K562 (cell line): ENCODE results near the gene SYNE2. TPM values are rescaled to one million over a fixed set of nuclear protein-coding genes. Genes with fewer than 3 reads are reported as not detected.

Source experiments
- ATAC-seq: fragments of 200-7000 bp; cut with Tn5 transposase; 3 replicates; pipeline ENCODE4 v1.9.1; 2020; ENCODE audit warnings: moderate library complexity
- BruUV-seq: library from RNA; stranded (reverse); fragments of 400-500 nt; replicated peaks from 2 replicates; lab custom pipeline; 2021; lab: Mats Ljungman, UMichigan
- CTCF ChIA-PET: fragments of 300-600 bp; formaldehyde crosslinking; extraction: SDS; loops from one replicate; lab custom pipeline; 2021; ENCODE audit warnings: low intra/inter-chr PET ratio; lab: Yijun Ruan, JAX
- POLR2A ChIA-PET: fragments of 300-600, 350-650 bp; sonication (Branson Sonifier 250); formaldehyde crosslinking; extraction: SDS; loops from one replicate; lab custom pipeline; 2021; ENCODE audit warnings: antibody characterized with exemption, inconsistent platforms; lab: Yijun Ruan, JAX
- DNase-seq, 4 experiments: peaks; one replicate each; pipeline versions ENCODE4 v3.0.0 to v3.0.0-alpha.2; 2011 to 2018; ENCODE audit warnings: low spot score in 3 of 4, mixed read lengths in 3 of 4; ENCODE audit errors: extremely low read depth in 1 of 4
- FAIRE-seq: peaks from 2 replicates; lab custom pipeline; 2011; peaks lifted over from hg19 to GRCh38; lab: Jason Lieb, UNC
- H2AFZ ChIP-seq: 2 replicates; pipeline ENCODE4 v1.6.0; 2011; ENCODE audit warnings: low read depth, low read length, control low read depth, inconsistent platforms
- H3K27ac ChIP-seq: fragments of 200-600 bp; 3 replicates; pipeline ENCODE4 v1.8.0; 2011; ENCODE audit warnings: low read depth, mild to moderate bottlenecking, control low read depth, inconsistent platforms, low read length, moderate library complexity, mixed read lengths; ENCODE audit errors: extremely low read depth
- H3K27me3 ChIP-seq, 2 experiments: fragments of 300-600 bp in 1 of 2; 2 replicates in 1 of 2; 3 replicates in 1 of 2; pipeline versions ENCODE4 v1.6.0 to v1.8.0; 2011; ENCODE audit warnings: inconsistent platforms in 2 of 2, low read length in 2 of 2, mild to moderate bottlenecking in 1 of 2, mixed read lengths in 1 of 2, moderate library complexity in 1 of 2; ENCODE audit not compliant: control insufficient read depth in 2 of 2, insufficient read depth in 2 of 2
- H3K36me3 ChIP-seq: fragments of 300-600 bp; 3 replicates; pipeline ENCODE4 v1.8.0; 2011; ENCODE audit warnings: mild to moderate bottlenecking, low read length, inconsistent platforms; ENCODE audit not compliant: control insufficient read depth, insufficient read depth
- H3K4me1 ChIP-seq, 2 experiments: fragments of 200-600 bp in 1 of 2; replicated peaks in 1 of 2; 2 replicates in 1 of 2; 3 replicates in 1 of 2; pipeline versions ENCODE4 v1.5.1 to v1.8.0; 2011; ENCODE audit warnings: inconsistent platforms in 2 of 2, low read length in 2 of 2, mild to moderate bottlenecking in 1 of 2, mixed read lengths in 1 of 2, moderate library complexity in 1 of 2; ENCODE audit not compliant: control insufficient read depth in 2 of 2, insufficient read depth in 2 of 2
- H3K4me2 ChIP-seq: 2 replicates; pipeline ENCODE4 v1.6.1; 2011; ENCODE audit warnings: low read length, control low read depth, inconsistent platforms, mixed read lengths; ENCODE audit not compliant: insufficient read depth
- H3K4me3 ChIP-seq: fragments of 200-600 bp; sonication (generic), shearing (Covaris generic); 2 replicates; pipeline ENCODE4 v1.5.1; 2016; ENCODE audit warnings: control low read depth, inconsistent platforms
- H3K79me2 ChIP-seq: fragments of 200-600 bp; 3 replicates; pipeline ENCODE4 v1.8.0; 2011; ENCODE audit warnings: low read length, inconsistent platforms; ENCODE audit not compliant: control insufficient read depth, insufficient read depth
- H3K9ac ChIP-seq, 2 experiments: 2 replicates each; pipeline versions ENCODE4 v1.6.0 to v1.6.1; 2011; ENCODE audit warnings: low read depth in 2 of 2, low read length in 2 of 2, control low read depth in 1 of 2, inconsistent platforms in 1 of 2, mild to moderate bottlenecking in 1 of 2, mixed read lengths in 1 of 2; ENCODE audit not compliant: insufficient read depth in 1 of 2
- H3K9me1 ChIP-seq: one replicate; pipeline ENCODE4 v1.6.0; 2011; ENCODE audit warnings: inconsistent platforms, mild to moderate bottlenecking, low read length, moderate library complexity; ENCODE audit not compliant: control insufficient read depth, insufficient read depth
- H3K9me3 ChIP-seq: replicated peaks from 2 replicates; pipeline ENCODE4 v1.5.1; 2011; ENCODE audit warnings: low read depth, low read length, inconsistent platforms; ENCODE audit not compliant: control insufficient read depth, insufficient read depth
- H4K20me1 ChIP-seq: replicated peaks from 2 replicates; pipeline ENCODE4 v1.6.1; 2011; ENCODE audit warnings: low read length, inconsistent platforms, mixed read lengths; ENCODE audit not compliant: control insufficient read depth, insufficient read depth
- CREB3L1 ChIP-seq: fragments of 450-650 bp; IDR thresholded peaks from 2 replicates; pipeline ENCODE4 v1.6.1; 2014; ENCODE audit warnings: low read depth, mild to moderate bottlenecking, moderate library complexity, borderline replicate concordance
- DLX4 ChIP-seq: fragments of 250-450 bp; sonication (Bioruptor Pico); IDR thresholded peaks from 2 replicates; pipeline ENCODE4 v1.6.1; 2021; ENCODE audit warnings: mild to moderate bottlenecking
- EHMT2 ChIP-seq: fragments of 450-650 bp; IDR thresholded peaks from 2 replicates; pipeline ENCODE4 v1.6.1; 2018; ENCODE audit warnings: antibody characterized with exemption
- FOXM1 ChIP-seq, 2 experiments: fragments of 450-650 bp in 1 of 2; sonication (generic) in 1 of 2; formaldehyde crosslinking in 1 of 2; IDR thresholded peaks; 2 replicates each; pipeline versions ENCODE4 v1.6.1 to v1.9.0; 2017 to 2022; ENCODE audit warnings: low read depth in 2 of 2, mild to moderate bottlenecking in 2 of 2, missing genetic modification reagents in 1 of 2, moderate library complexity in 1 of 2
- FUS ChIP-seq: fragments of 200-400 bp; formaldehyde crosslinking; optimal IDR thresholded peaks from 2 replicates; pipeline ENCODE3; 2017; ENCODE audit warnings: low read depth, low read length
- MEIS2 ChIP-seq: fragments of 450-650 bp; IDR thresholded peaks from 2 replicates; pipeline ENCODE4 v1.6.1; 2014; ENCODE audit warnings: mild to moderate bottlenecking; ENCODE audit not compliant: partially characterized antibody
- MXI1 ChIP-seq: IDR thresholded peaks from 2 replicates; pipeline ENCODE4 v1.6.1; 2011; ENCODE audit warnings: low read depth, mild to moderate bottlenecking, improper control_type of control experiment, low read length
- NR2C1 ChIP-seq, 2 experiments: fragments of 450-650 bp; IDR thresholded peaks; 2 replicates each; pipeline ENCODE4 v1.6.1; 2017; ENCODE audit warnings: mild to moderate bottlenecking in 2 of 2, antibody characterized with exemption in 1 of 2, inconsistent platforms in 1 of 2, missing compliant biosample characterization in 1 of 2, missing genetic modification characterization in 1 of 2
- RAD21 ChIP-seq, 2 experiments: fragments of 250-450 bp in 1 of 2; fragments of 450-650 bp in 1 of 2; sonication (Bioruptor Pico) in 1 of 2; formaldehyde crosslinking in 1 of 2; IDR thresholded peaks in 1 of 2; conservative IDR thresholded peaks in 1 of 2; 2 replicates each; pipeline versions ENCODE4 v1.4.0 to v1.8.0; 2020 to 2022; ENCODE audit warnings: mild to moderate bottlenecking in 2 of 2, moderate library complexity in 1 of 2
- SMC3 ChIP-seq: conservative IDR thresholded peaks from 2 replicates; pipeline ENCODE4 v1.6.1; 2011; ENCODE audit warnings: low read depth, low read length, improper control_type of control experiment; ENCODE audit not compliant: insufficient read depth
- WGBS: fragments of 100-300 bp; shearing (Covaris generic); methylation state at CpG from one replicate; pipeline ENCODE4 v1.1.6; 2016; ENCODE audit warnings: low coverage, mixed read lengths; ENCODE audit not compliant: insufficient coverage; ENCODE audit errors: missing lambda C conversion rate; 5-methylcytosine and 5-hydroxymethylcytosine counted together
- in situ Hi-C: fragments of 300-500 bp; cut with MboI; formaldehyde crosslinking; loops from 4 replicates; pipeline ENCODE4 v1.15.0; 2018; ENCODE audit warnings: inconsistent platforms, mixed read lengths
- intact Hi-C: fragments of 100-400 bp; cut with micrococcal nuclease; formaldehyde crosslinking; loops from 2 replicates; pipeline ENCODE4 v1.14.2; 2022
- polyA plus RNA-seq, 8 experiments: library from polyadenylated mRNA; depleted of rRNA in 4 of 8; stranded (reverse) in 5 of 8; unstranded in 3 of 8; fragments of >200 nt; fragmentation: Nextera tagmentation in 2 of 8; fragmentation: Illumina TruSeq in 1 of 8; extraction: Ambion mirVana in 2 of 8; extraction: Trizol in 1 of 8; gene quantifications; 2 replicates each; pipeline versions ENCODE4 v1.2.1 to v1.2.3, GENCODE V29; 2011 to 2014; ENCODE audit warnings: inconsistent platforms in 1 of 8, missing spikeins in 1 of 8
- total RNA-seq, 7 experiments: library from RNA; depleted of rRNA in 6 of 7; stranded (reverse); fragments of >200 nt in 6 of 7; fragmentation: Illumina TruSeq in 2 of 7; extraction: Trizol in 2 of 7; gene quantifications; 2 replicates each; pipeline versions ENCODE4 v1.2.1 to v1.2.3, GENCODE V29; 2011 to 2021; ENCODE audit warnings: low replicate concordance in 1 of 7

The SYNE2 gene
- total and polyA plus RNA-seq, 9 of the 15 experiments (the other 6 are each of a cell fraction or from before 2014, with no cell fraction given): 0.06 to 0.53 (median 0.11) TPM

- no peak for DNase-seq
- Histone ChIP-seq H3K4me3 (no peak overlapping the region), H3K9me1 (no peaks in the 10 kb centered on the region), H3K27ac (no peak overlapping the region), H4K20me1 (no peaks in the 10 kb centered on the region), H3K27me3 (no peaks in the 10 kb centered on the region; a peak in 1 of 5 replicates), H3K36me3 (no peaks in the 10 kb centered on the region), H3K9me3 (no peaks in the 10 kb centered on the region), H3K4me1 (no peaks in the 10 kb centered on the region), H3K79me2 (no peaks in the 10 kb centered on the region), H3K4me2 (no peak overlapping the region), H3K9ac (no peak overlapping the region), H2AFZ (no peak overlapping the region)
- ChIA-PET CTCF (no interaction called here), POLR2A (interaction anchor here (0.5 to 1.1 kb wide), 2 partner anchors 9 to 104 kb away, joined by 3 read pairs; no protein-coding TSS in a partner anchor)
- WGBS: 29% methylated on average over 17 of the region's 24 CpGs
- no peak for ATAC-seq
- BruUV-seq: no TSS peak
- in situ Hi-C loops: no loop called here
- FAIRE-seq: no peak
- intact Hi-C loops: no loop called here
- TF ChIP-seq MEIS2 (no peak), DLX4 (CRISPR knock-in tag) (no peak), RAD21 (CRISPR knock-in tag; conservative IDR thresholded peaks at IDR 0.05 in 1 of 2, IDR thresholded peaks at IDR 0.05 in 1 of 2) (no peak), EHMT2 (no peak), CREB3L1 (no peak), SMC3 (no peak), NR2C1 (IDR thresholded peaks at IDR 0.05) (no peak), NR2C1 (tag; IDR thresholded peaks at IDR 0.05) (no peak), FOXM1 (IDR thresholded peaks at IDR 0.05; ENCODE audit: low read depth) (no peak), FOXM1 (CRISPR knock-in tag; IDR thresholded peaks at IDR 0.05; ENCODE audit: low read depth) (no peak), FUS (no peak), MXI1 (no peak)
Measured at GRCh38 chr14:64234877-64235651, 382.3 kb downstream of the SYNE2 start.
